Prostate gland (tissue), 2 donors: ENCODE data around the gene CLEC3A. TPM values are rescaled to one million over a fixed set of nuclear protein-coding genes. Genes with fewer than 3 reads are reported as not detected.

Experiments
- DNase-seq: peaks from one replicate; pipeline ENCODE4 v3.0.0-alpha.2; 2019; ENCODE audit warnings: low spot score
- H3K27ac ChIP-seq, 2 donors: fragments of 200-600 bp; sonication (generic); 2 replicates each; pipeline ENCODE4 v1.5.1; 2017 to 2019
- H3K27me3 ChIP-seq: fragments of 200-600 bp; sonication (generic); replicated peaks from 2 replicates; pipeline ENCODE4 v1.5.1; 2019; ENCODE audit not compliant: insufficient read depth
- H3K36me3 ChIP-seq, 2 donors: fragments of 200-600 bp; sonication (generic); 1 replicate in 1 of 2; 2 replicates in 1 of 2; pipeline versions ENCODE4 v1.5.1 to v1.8.1; 2017 to 2019
- H3K4me1 ChIP-seq: fragments of 200-600 bp; sonication (generic); replicated peaks from 2 replicates; pipeline ENCODE4 v1.5.1; 2019
- H3K4me3 ChIP-seq, 2 donors: fragments of 200-600 bp; sonication (generic); 2 replicates each; pipeline ENCODE4 v1.5.1; 2017 to 2019
- H3K9me3 ChIP-seq: fragments of 200-600 bp; sonication (generic); 2 replicates; pipeline ENCODE4 v1.5.1; 2017
- CTCF ChIP-seq, 4 experiments: fragments of 200-600 bp in 2 of 4; fragments of 450-650 bp in 2 of 4; sonication (generic) in 2 of 4; IDR thresholded peaks; 1 replicate in 3 of 4; 2 replicates in 1 of 4; pipeline ENCODE4 v1.5.1; 2016 to 2019; ENCODE audit warnings: antibody characterized with exemption in 4 of 4, mild to moderate bottlenecking in 2 of 4, moderate library complexity in 2 of 4
- POLR2A ChIP-seq: fragments of 450-650 bp; IDR thresholded peaks from one replicate; pipeline ENCODE4 v1.6.1; 2016; ENCODE audit warnings: antibody characterized with exemption, mild to moderate bottlenecking
- POLR2AphosphoS5 ChIP-seq: sonication (generic); formaldehyde crosslinking; IDR thresholded peaks from one replicate; pipeline ENCODE4 v1.6.1; 2017; ENCODE audit warnings: antibody characterized with exemption
- WGBS: methylation state at CpG from one replicate; pipeline ENCODE4 v1.1.5; 2018; 5-methylcytosine and 5-hydroxymethylcytosine counted together
- intact Hi-C: fragments of 100-400 bp; cut with DNase I; formaldehyde crosslinking; loops from one replicate; pipeline ENCODE4 v1.14.2; 2022
- total RNA-seq, 2 donors: library from RNA; depleted of rRNA; stranded (reverse); fragments of >200 nt; gene quantifications; one replicate each; pipeline ENCODE4 v1.1.0, GENCODE V29; 2016

CLEC3A gene
- total RNA-seq, 2 donors from 2014 or later, result 0.51 to 5.5 TPM

- 16% methylated on average over 4 of the region's 4 CpGs for WGBS
- intact Hi-C loops, result no loop called here
- Histone ChIP-seq H3K4me3 (no peak overlapping the region), H3K27ac (no peak overlapping the region), H3K27me3 (no peaks in the 10 kb centered on the region), H3K4me1 (no peaks in the 10 kb centered on the region), H3K9me3 (no peaks in the 10 kb centered on the region), H3K36me3 (no peaks in the 10 kb centered on the region)
- TF ChIP-seq POLR2A (no peak), POLR2AphosphoS5 (no peak)
- DNase-seq, result no peak
Observed at GRCh38 chr16:78065319-78065718, 43.0 kb downstream of the CLEC3A start.

- no peaks in the 10 kb centered on the region for H3K4me1 ChIP-seq
- H3K36me3 ChIP-seq, result no peaks in the 10 kb centered on the region
- intact Hi-C loops, result no loop called here
- H3K27me3 ChIP-seq, result no peaks in the 10 kb centered on the region
- DNase-seq, result no peak
- no peaks in the 10 kb centered on the region for H3K9me3 ChIP-seq
- no peak overlapping the region for H3K4me3 ChIP-seq
- TF ChIP-seq CTCF (IDR thresholded peaks at IDR 0.05), result no peak
- TF ChIP-seq POLR2AphosphoS5, result no peak
- no peak for TF ChIP-seq POLR2A
- 96% methylated on average over 5 of the region's 5 CpGs for WGBS
- no peak overlapping the region for H3K27ac ChIP-seq
Observed at GRCh38 chr16:78069913-78070312, 47.6 kb downstream of the CLEC3A start.

- H3K4me3 ChIP-seq, result no peak overlapping the region
- no peaks in the 10 kb centered on the region for H3K9me3 ChIP-seq
- 34% methylated on average over 5 of the region's 5 CpGs for WGBS
- no peak for DNase-seq
- TF ChIP-seq CTCF (IDR thresholded peaks at IDR 0.05) (no peak), POLR2AphosphoS5 (no peak), POLR2A (no peak)
- no peak overlapping the region for H3K27ac ChIP-seq
- no peaks in the 10 kb centered on the region for H3K4me1 ChIP-seq
- intact Hi-C loops, result no loop called here
- H3K36me3 ChIP-seq, result no peaks in the 10 kb centered on the region
- H3K27me3 ChIP-seq, result no peaks in the 10 kb centered on the region
Observed at GRCh38 chr16:78072275-78072674, 49.9 kb downstream of the CLEC3A start.

- Histone ChIP-seq H3K9me3 (no peaks in the 10 kb centered on the region), H3K27ac (no peak overlapping the region), H3K36me3 (no peaks in the 10 kb centered on the region), H3K4me1 (no peaks in the 10 kb centered on the region), H3K27me3 (no peaks in the 10 kb centered on the region), H3K4me3 (no peak overlapping the region)
- no peak for TF ChIP-seq CTCF (IDR thresholded peaks at IDR 0.05)
- TF ChIP-seq POLR2AphosphoS5, result no peak
- TF ChIP-seq POLR2A, result no peak
- intact Hi-C loops, result no loop called here
- WGBS, result 69% methylated on average over 3 of the region's 3 CpGs
- no peak for DNase-seq
Observed at GRCh38 chr16:78075800-78076199, 53.5 kb downstream of the CLEC3A start.

GRCh38 chr16:78081341-78081740 lies 59.0 kb downstream of the CLEC3A start:
- Histone ChIP-seq H3K27me3 (no peaks in the 10 kb centered on the region), H3K9me3 (no peaks in the 10 kb centered on the region), H3K27ac (no peak overlapping the region), H3K4me3 (no peak overlapping the region), H3K36me3 (no peaks in the 10 kb centered on the region), H3K4me1 (no peaks in the 10 kb centered on the region)
- intact Hi-C loops, result no loop called here
- TF ChIP-seq POLR2A (no peak), POLR2AphosphoS5 (no peak), CTCF (IDR thresholded peaks at IDR 0.05) (no peak)
- no peak for DNase-seq
- 96% methylated on average over 4 of the region's 4 CpGs for WGBS

Other genes with a start within 250 kb of the CLEC3A start
- 1 to 10 TPM in 1 of 2 donors, under 1 TPM in 1; 0.05 to 4.4 TPM for gene VAT1L, start 234.0 kb upstream of the CLEC3A start, total RNA-seq
- gene WWOX, start 77.1 kb downstream of the CLEC3A start, total RNA-seq, result 10 to 100 TPM; 93.2 to 99.4 TPM